Measurements from ENCODE around the gene SUCO. TPM values are rescaled to one million over a fixed set of nuclear protein-coding genes. Genes with fewer than 3 reads are reported as not detected.

Gene SUCO, protein sequence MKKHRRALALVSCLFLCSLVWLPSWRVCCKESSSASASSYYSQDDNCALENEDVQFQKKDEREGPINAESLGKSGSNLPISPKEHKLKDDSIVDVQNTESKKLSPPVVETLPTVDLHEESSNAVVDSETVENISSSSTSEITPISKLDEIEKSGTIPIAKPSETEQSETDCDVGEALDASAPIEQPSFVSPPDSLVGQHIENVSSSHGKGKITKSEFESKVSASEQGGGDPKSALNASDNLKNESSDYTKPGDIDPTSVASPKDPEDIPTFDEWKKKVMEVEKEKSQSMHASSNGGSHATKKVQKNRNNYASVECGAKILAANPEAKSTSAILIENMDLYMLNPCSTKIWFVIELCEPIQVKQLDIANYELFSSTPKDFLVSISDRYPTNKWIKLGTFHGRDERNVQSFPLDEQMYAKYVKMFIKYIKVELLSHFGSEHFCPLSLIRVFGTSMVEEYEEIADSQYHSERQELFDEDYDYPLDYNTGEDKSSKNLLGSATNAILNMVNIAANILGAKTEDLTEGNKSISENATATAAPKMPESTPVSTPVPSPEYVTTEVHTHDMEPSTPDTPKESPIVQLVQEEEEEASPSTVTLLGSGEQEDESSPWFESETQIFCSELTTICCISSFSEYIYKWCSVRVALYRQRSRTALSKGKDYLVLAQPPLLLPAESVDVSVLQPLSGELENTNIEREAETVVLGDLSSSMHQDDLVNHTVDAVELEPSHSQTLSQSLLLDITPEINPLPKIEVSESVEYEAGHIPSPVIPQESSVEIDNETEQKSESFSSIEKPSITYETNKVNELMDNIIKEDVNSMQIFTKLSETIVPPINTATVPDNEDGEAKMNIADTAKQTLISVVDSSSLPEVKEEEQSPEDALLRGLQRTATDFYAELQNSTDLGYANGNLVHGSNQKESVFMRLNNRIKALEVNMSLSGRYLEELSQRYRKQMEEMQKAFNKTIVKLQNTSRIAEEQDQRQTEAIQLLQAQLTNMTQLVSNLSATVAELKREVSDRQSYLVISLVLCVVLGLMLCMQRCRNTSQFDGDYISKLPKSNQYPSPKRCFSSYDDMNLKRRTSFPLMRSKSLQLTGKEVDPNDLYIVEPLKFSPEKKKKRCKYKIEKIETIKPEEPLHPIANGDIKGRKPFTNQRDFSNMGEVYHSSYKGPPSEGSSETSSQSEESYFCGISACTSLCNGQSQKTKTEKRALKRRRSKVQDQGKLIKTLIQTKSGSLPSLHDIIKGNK (N-terminal part only)
- total RNA-seq (2021): 32.9 and 35.1 TPM in 2 replicates
- Bru-seq, nascent RNA: percentile 89 among the genes with signal in this experiment
- BruChase-seq, experiment 1, labeled RNA remaining after a 2-hour chase: percentile 86 among the genes with signal in this experiment
- percentile 71 among the genes with signal in this experiment for BruChase-seq, experiment 2, labeled RNA remaining after a 6-hour chase
- long read RNA-seq, partial matches to known transcripts: 3 of 18 reads
- long read RNA-seq, other reads (novel, unspliced or antisense): 15 of 18 reads

DNA sequence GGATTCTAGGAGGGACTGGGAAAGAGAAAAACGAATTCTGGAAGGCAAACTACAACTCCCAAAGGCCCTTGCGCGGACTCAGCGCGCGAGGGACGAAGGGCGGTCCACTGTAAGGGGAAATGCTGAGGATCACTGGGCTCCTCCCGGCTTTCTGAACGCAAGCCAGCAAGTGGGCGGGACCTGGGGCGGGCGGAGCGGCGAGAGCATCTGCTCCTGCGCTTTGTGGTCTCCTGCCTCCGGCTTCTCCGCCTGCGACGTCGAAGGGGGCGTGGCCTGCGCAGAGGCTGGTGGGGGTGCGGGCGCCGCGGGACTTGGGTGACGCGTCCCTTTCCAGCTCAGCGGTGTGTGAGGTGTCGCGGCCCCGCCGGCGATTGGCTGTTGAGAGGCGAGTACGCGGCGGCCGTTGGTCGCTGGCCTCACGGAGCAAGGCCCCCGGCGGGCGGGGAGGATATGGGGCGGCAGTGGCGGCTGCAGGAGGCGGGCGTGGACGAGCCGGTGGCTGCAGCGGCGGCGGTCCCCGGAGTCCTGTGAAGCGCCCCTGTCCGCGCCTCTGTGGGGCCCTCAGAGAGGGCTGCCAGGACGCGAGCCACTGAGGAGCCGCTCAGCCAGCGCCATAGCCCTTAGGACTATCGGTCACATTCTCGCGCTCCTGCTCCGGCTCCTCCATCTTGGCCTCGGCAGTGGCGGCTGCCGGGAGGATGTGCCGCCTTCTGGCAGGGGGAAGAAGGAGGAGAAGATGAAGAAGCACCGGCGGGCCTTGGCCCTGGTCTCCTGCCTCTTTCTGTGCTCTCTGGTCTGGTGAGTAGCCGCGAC is at the start of gene SUCO:
TSS of gene SUCO (plus strand) at position 451 of the 813 bp plus-strand sequence. CDS start at position 737, 286 bp downstream.
- BruUV-seq (replicated peaks): no TSS peak
- peak; percentile 100 for DNase-seq (ENCODE audit: low spot score)
- POLR2A ChIA-PET (ENCODE audit: low non-redundant PET): no interaction called here

GRCh38 chr1:172483448-172483847 is 49.5 kb upstream of the SUCO start:
- no peak for TF ChIP-seq EZH2 (IDR thresholded peaks at IDR 0.05; ENCODE audit: borderline replicate concordance, low read depth, low read length, poor library complexity, severe bottlenecking)
- no peak for TF ChIP-seq CTCF (conservative IDR thresholded peaks at IDR 0.05; ENCODE audit: low read depth, low read length)
- H3K4me1 ChIP-seq (ENCODE audit: insufficient read depth, low read length, poor library complexity, severe bottlenecking): peaks cover 4% of the 10 kb centered on the region
- POLR2A ChIA-PET (ENCODE audit: low non-redundant PET): no interaction called here
- no TSS peak for BruUV-seq (replicated peaks)
- H3K27me3 ChIP-seq (replicated peaks; ENCODE audit: insufficient read depth, low read depth, low read length, poor library complexity): peaks cover 4% of the 10 kb centered on the region
- no peaks in the 10 kb centered on the region for H3K36me3 ChIP-seq (ENCODE audit: insufficient read depth, low read length, poor library complexity, severe bottlenecking)
- no peak overlapping the region for H3K4me3 ChIP-seq (ENCODE audit: low read depth, low read length, poor library complexity, severe bottlenecking)
- intact Hi-C loops (cut with micrococcal nuclease; ENCODE audit: unreplicated experiment): no loop called here
- no peak for DNase-seq (ENCODE audit: low spot score)
- CTCF ChIA-PET: no interaction called here
- H3K9me3 ChIP-seq (ENCODE audit: low read depth, low read length, poor library complexity, severe bottlenecking): no peaks in the 10 kb centered on the region
- H3K27ac ChIP-seq (ENCODE audit: low read depth, low read length, poor library complexity, severe bottlenecking): no peak overlapping the region

More for the DNA sequence above, at the start of gene SUCO:
- CTCF ChIA-PET: interaction anchor here (0.7 kb wide), 1 partner anchor 65 kb away, joined by 3 read pairs; no protein-coding TSS in a partner anchor
- peak within 1 kb of the TSS; percentile 86 for H3K4me3 ChIP-seq (ENCODE audit: low read depth, low read length, poor library complexity, severe bottlenecking)
- H3K27ac ChIP-seq (ENCODE audit: low read depth, low read length, poor library complexity, severe bottlenecking): peak within 1 kb of the TSS; percentile 94
- 0 out of 2 replicates have a peak, but pooled peaks have one; percentile 21 for TF ChIP-seq CTCF (conservative IDR thresholded peaks at IDR 0.05; ENCODE audit: low read depth, low read length)
- no peak for TF ChIP-seq EZH2 (IDR thresholded peaks at IDR 0.05; ENCODE audit: borderline replicate concordance, low read depth, low read length, poor library complexity, severe bottlenecking)
- peaks cover 28% of the 10 kb centered on the region for H3K4me1 ChIP-seq (ENCODE audit: insufficient read depth, low read length, poor library complexity, severe bottlenecking)
- intact Hi-C loops (cut with micrococcal nuclease; ENCODE audit: unreplicated experiment): loop anchor here (10.0 kb wide), 1 partner anchor 182 kb away; no protein-coding TSS in a partner anchor
- H3K9me3 ChIP-seq (ENCODE audit: low read depth, low read length, poor library complexity, severe bottlenecking): no peaks in the 10 kb centered on the region
- no peaks in the 10 kb centered on the region for H3K36me3 ChIP-seq (ENCODE audit: insufficient read depth, low read length, poor library complexity, severe bottlenecking)
- H3K27me3 ChIP-seq (replicated peaks; ENCODE audit: insufficient read depth, low read depth, low read length, poor library complexity): no peaks in the 10 kb centered on the region
